H1 (cell line): Measurements from ENCODE around the gene EEIG1. TPM values are rescaled to one million over a fixed set of nuclear protein-coding genes. Genes with fewer than 3 reads are reported as not detected.

Source experiments
- ATF3 ChIP-seq: IDR thresholded peaks from 2 replicates; pipeline ENCODE4 v1.6.1; 2011; ENCODE audit warnings: low read depth, mild to moderate bottlenecking, low read length; ENCODE audit not compliant: insufficient read depth
- CEBPB ChIP-seq: IDR thresholded peaks from 2 replicates; pipeline ENCODE4 v1.6.1; 2012; ENCODE audit warnings: low read depth, low read length
- RFX5 ChIP-seq: IDR thresholded peaks from 2 replicates; pipeline ENCODE4 v1.6.1; 2011; ENCODE audit warnings: low read depth, low read length, improper control_type of control experiment, borderline replicate concordance
- SP2 ChIP-seq: IDR thresholded peaks from 2 replicates; pipeline ENCODE4 v1.6.1; 2012; ENCODE audit warnings: mild to moderate bottlenecking, low read length, inconsistent platforms
- polyA plus RNA-seq, 7 experiments: library from polyadenylated mRNA; depleted of rRNA in 3 of 7; stranded (reverse) in 5 of 7; unstranded in 2 of 7; fragments of >200 nt in 5 of 7; fragments of 200-250 nt in 2 of 7; gene quantifications; 1 replicate in 5 of 7; 2 replicates in 1 of 7; 4 replicates in 1 of 7; pipeline versions ENCODE4 v1.2.1 to v1.2.3, GENCODE V29; 2011 to 2013; ENCODE audit warnings: missing spikeins in 2 of 7, mixed read lengths in 2 of 7
- total RNA-seq: library from RNA; stranded (reverse); fragmentation: NEBNext Ultra II Directional; extraction: Animal tissue kit (Norgen Biotek cat#: 25700); gene quantifications from 2 replicates; pipeline ENCODE4 v1.2.1, GENCODE V29; 2021

EEIG1 gene
- total and polyA plus RNA-seq, 2 of the 8 experiments (the other 6 are each of a cell fraction or from before 2014, with no cell fraction given) = 29.8 to 50.8 TPM

- TF ChIP-seq ATF3 (no peak), CEBPB (no peak), RFX5 (no peak), SP2 (no peak)
These were observed 9.2 kb downstream of the EEIG1 start (continued) for GRCh38 chr9:127971357-127972235.
